Stimulated activated CD4-positive, alpha-beta T cell treated with anti-CD3 and anti-CD28 coated beads, Interleukin-4, amount 100 ng/mL, for 4 hours (primary cell): ENCODE measurements around the gene MAT1A.
"Not testable (repeated sequence)": the region's sequence is repeated elsewhere in the genome, so short reads cannot be mapped to it uniquely, and the experiment has no call there.

Source experiments
- DNase-seq, 2 experiments: peaks; one replicate each; pipeline ENCODE4 v3.0.0-alpha.2; 2020

MAT1A gene

GRCh38 chr10:80264081-80265056 lies 25.1 kb downstream of the MAT1A start:
- DNase-seq, result no peak

GRCh38 chr10:80261316-80262030 lies 28.0 kb downstream of the MAT1A start:
- DNase-seq, result no peak

GRCh38 chr10:80260295-80261243 lies 28.9 kb downstream of the MAT1A start:
- peak in 1 of 2 experiments; percentile 9 for DNase-seq

GRCh38 chr10:80259405-80259871 lies 30.0 kb downstream of the MAT1A start:
- DNase-seq, result no peak

- DNase-seq, result not testable (repeated sequence)
Observed at GRCh38 chr10:80256798-80257197, 32.7 kb downstream of the MAT1A start.

- not testable (repeated sequence) for DNase-seq
Observed at GRCh38 chr10:80254726-80255125, 34.7 kb downstream of the MAT1A start.

GRCh38 chr10:80253963-80254271 lies 35.5 kb downstream of the MAT1A start:
- DNase-seq, result not testable (repeated sequence)

- no peak for DNase-seq
Observed at GRCh38 chr10:80253266-80253962, 36.0 kb downstream of the MAT1A start.

GRCh38 chr10:80252296-80252887 lies 37.1 kb downstream of the MAT1A start:
- DNase-seq, result no peak

GRCh38 chr10:80251703-80252280 lies 37.7 kb downstream of the MAT1A start:
- not testable (repeated sequence) for DNase-seq

GRCh38 chr10:80250399-80250798 lies 39.1 kb downstream of the MAT1A start:
- not testable (repeated sequence) for DNase-seq

GRCh38 chr10:80249906-80250305 lies 39.6 kb downstream of the MAT1A start:
- DNase-seq, result not testable (repeated sequence)

GRCh38 chr10:80247611-80248010 lies 41.8 kb downstream of the MAT1A start:
- DNase-seq, result not testable (repeated sequence)

GRCh38 chr10:80244371-80244770 lies 45.1 kb downstream of the MAT1A start:
- DNase-seq, result not testable (repeated sequence)

- not testable (repeated sequence) for DNase-seq
Observed at GRCh38 chr10:80242341-80242740, 47.1 kb downstream of the MAT1A start.

GRCh38 chr10:80236457-80236856 lies 53.0 kb downstream of the MAT1A start:
- not testable (repeated sequence) for DNase-seq

- DNase-seq, result not testable (repeated sequence)
Observed at GRCh38 chr10:80234331-80235235, 54.9 kb downstream of the MAT1A start.

- not testable (repeated sequence) for DNase-seq
Observed at GRCh38 chr10:80233871-80234270, 55.6 kb downstream of the MAT1A start.

GRCh38 chr10:80226723-80227122 lies 62.7 kb downstream of the MAT1A start:
- DNase-seq, result not testable (repeated sequence)

GRCh38 chr10:80223031-80223419 lies 66.4 kb downstream of the MAT1A start:
- not testable (repeated sequence) for DNase-seq
